ENCODE data around the gene LDLRAD4.

DNA sequence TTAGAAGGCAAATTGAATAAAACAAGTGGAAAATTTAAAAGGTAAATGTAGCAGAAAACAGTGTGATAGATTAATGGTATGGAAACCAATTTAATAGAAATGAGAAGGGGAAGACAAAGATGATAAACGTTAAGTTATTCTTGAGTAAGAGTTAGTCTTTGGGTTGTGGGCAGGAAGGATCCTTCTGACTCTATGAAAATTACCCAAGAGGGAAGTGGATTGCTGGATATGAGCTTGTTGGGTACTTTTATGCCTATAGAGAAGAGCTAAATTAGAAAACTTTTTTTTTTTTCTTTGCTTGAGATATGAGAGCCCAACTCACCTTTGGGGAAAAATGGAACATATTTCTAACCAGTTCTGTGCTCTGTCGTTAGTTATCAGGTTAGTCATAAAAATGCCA, 144.0 kb downstream of the LDLRAD4 start:
- TF ChIP-seq, protein P1, sequence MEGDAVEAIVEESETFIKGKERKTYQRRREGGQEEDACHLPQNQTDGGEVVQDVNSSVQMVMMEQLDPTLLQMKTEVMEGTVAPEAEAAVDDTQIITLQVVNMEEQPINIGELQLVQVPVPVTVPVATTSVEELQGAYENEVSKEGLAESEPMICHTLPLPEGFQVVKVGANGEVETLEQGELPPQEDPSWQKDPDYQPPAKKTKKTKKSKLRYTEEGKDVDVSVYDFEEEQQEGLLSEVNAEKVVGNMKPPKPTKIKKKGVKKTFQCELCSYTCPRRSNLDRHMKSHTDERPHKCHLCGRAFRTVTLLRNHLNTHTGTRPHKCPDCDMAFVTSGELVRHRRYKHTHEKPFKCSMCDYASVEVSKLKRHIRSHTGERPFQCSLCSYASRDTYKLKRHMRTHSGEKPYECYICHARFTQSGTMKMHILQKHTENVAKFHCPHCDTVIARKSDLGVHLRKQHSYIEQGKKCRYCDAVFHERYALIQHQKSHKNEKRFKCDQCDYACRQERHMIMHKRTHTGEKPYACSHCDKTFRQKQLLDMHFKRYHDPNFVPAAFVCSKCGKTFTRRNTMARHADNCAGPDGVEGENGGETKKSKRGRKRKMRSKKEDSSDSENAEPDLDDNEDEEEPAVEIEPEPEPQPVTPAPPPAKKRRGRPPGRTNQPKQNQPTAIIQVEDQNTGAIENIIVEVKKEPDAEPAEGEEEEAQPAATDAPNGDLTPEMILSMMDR (conservative IDR thresholded peaks at IDR 0.05; ENCODE audit: low read depth in 2 of 2): no peak
- TF ChIP-seq POLR2AphosphoS5 (IDR thresholded peaks at IDR 0.05; ENCODE audit: low read depth) (no peak), EZH2 (IDR thresholded peaks at IDR 0.05; ENCODE audit: low read depth, unreplicated experiment) (no peak), ZNF114 (CRISPR knock-in tag; IDR thresholded peaks at IDR 0.05) (no peak), STAT1 (IDR thresholded peaks at IDR 0.05; ENCODE audit: unreplicated experiment) (no peak), EZH2phosphoT487 (IDR thresholded peaks at IDR 0.05; ENCODE audit: unreplicated experiment) (no peak)
- TF ChIP-seq, protein P2, sequence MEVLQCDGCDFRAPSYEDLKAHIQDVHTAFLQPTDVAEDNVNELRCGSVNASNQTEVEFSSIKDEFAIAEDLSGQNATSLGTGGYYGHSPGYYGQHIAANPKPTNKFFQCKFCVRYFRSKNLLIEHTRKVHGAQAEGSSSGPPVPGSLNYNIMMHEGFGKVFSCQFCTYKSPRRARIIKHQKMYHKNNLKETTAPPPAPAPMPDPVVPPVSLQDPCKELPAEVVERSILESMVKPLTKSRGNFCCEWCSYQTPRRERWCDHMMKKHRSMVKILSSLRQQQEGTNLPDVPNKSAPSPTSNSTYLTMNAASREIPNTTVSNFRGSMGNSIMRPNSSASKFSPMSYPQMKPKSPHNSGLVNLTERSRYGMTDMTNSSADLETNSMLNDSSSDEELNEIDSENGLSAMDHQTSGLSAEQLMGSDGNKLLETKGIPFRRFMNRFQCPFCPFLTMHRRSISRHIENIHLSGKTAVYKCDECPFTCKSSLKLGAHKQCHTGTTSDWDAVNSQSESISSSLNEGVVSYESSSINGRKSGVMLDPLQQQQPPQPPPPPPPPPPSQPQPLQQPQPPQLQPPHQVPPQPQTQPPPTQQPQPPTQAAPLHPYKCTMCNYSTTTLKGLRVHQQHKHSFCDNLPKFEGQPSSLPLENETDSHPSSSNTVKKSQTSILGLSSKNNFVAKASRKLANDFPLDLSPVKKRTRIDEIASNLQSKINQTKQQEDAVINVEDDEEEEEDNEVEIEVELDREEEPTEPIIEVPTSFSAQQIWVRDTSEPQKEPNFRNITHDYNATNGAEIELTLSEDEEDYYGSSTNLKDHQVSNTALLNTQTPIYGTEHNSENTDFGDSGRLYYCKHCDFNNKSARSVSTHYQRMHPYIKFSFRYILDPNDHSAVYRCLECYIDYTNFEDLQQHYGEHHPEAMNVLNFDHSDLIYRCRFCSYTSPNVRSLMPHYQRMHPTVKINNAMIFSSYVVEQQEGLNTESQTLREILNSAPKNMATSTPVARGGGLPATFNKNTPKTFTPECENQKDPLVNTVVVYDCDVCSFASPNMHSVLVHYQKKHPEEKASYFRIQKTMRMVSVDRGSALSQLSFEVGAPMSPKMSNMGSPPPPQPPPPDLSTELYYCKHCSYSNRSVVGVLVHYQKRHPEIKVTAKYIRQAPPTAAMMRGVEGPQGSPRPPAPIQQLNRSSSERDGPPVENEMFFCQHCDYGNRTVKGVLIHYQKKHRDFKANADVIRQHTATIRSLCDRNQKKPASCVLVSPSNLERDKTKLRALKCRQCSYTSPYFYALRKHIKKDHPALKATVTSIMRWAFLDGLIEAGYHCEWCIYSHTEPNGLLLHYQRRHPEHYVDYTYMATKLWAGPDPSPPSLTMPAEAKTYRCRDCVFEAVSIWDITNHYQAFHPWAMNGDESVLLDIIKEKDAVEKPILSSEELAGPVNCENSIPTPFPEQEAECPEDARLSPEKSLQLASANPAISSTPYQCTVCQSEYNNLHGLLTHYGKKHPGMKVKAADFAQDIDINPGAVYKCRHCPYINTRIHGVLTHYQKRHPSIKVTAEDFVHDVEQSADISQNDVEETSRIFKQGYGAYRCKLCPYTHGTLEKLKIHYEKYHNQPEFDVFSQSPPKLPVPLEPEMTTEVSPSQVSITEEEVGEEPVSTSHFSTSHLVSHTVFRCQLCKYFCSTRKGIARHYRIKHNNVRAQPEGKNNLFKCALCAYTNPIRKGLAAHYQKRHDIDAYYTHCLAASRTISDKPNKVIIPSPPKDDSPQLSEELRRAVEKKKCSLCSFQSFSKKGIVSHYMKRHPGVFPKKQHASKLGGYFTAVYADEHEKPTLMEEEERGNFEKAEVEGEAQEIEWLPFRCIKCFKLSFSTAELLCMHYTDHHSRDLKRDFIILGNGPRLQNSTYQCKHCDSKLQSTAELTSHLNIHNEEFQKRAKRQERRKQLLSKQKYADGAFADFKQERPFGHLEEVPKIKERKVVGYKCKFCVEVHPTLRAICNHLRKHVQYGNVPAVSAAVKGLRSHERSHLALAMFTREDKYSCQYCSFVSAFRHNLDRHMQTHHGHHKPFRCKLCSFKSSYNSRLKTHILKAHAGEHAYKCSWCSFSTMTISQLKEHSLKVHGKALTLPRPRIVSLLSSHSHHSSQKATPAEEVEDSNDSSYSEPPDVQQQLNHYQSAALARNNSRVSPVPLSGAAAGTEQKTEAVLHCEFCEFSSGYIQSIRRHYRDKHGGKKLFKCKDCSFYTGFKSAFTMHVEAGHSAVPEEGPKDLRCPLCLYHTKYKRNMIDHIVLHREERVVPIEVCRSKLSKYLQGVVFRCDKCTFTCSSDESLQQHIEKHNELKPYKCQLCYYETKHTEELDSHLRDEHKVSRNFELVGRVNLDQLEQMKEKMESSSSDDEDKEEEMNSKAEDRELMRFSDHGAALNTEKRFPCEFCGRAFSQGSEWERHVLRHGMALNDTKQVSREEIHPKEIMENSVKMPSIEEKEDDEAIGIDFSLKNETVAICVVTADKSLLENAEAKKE (CRISPR knock-in tag; IDR thresholded peaks at IDR 0.05): no peak
- TF ChIP-seq, protein P3, sequence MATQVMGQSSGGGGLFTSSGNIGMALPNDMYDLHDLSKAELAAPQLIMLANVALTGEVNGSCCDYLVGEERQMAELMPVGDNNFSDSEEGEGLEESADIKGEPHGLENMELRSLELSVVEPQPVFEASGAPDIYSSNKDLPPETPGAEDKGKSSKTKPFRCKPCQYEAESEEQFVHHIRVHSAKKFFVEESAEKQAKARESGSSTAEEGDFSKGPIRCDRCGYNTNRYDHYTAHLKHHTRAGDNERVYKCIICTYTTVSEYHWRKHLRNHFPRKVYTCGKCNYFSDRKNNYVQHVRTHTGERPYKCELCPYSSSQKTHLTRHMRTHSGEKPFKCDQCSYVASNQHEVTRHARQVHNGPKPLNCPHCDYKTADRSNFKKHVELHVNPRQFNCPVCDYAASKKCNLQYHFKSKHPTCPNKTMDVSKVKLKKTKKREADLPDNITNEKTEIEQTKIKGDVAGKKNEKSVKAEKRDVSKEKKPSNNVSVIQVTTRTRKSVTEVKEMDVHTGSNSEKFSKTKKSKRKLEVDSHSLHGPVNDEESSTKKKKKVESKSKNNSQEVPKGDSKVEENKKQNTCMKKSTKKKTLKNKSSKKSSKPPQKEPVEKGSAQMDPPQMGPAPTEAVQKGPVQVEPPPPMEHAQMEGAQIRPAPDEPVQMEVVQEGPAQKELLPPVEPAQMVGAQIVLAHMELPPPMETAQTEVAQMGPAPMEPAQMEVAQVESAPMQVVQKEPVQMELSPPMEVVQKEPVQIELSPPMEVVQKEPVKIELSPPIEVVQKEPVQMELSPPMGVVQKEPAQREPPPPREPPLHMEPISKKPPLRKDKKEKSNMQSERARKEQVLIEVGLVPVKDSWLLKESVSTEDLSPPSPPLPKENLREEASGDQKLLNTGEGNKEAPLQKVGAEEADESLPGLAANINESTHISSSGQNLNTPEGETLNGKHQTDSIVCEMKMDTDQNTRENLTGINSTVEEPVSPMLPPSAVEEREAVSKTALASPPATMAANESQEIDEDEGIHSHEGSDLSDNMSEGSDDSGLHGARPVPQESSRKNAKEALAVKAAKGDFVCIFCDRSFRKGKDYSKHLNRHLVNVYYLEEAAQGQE (IDR thresholded peaks at IDR 0.05; ENCODE audit: unreplicated experiment): no peak

Data from GM23338 (cell line).